Left lobe of liver (tissue), 2 donors: ENCODE results near the gene STT3A. TPM values are rescaled to one million over a fixed set of nuclear protein-coding genes. Genes with fewer than 3 reads are reported as not detected.

Source experiments
- ATAC-seq: fragments of 200-7000 bp; cut with Tn5 transposase; one replicate; pipeline ENCODE4 v1.9.1; 2020; ENCODE audit warnings: mild to moderate bottlenecking, moderate library complexity
- DNase-seq: peaks from one replicate; pipeline ENCODE4 v3.0.0-alpha.2; 2020; ENCODE audit warnings: low spot score
- total RNA-seq: library from RNA; stranded (reverse); gene quantifications from one replicate; pipeline ENCODE4 v1.2.1, GENCODE V29; 2021
- donor health status: DM: no; HTN: no; CAD: no; lungs with moderate emphysema.
- donor health status: DM: no; HTN: yes; CAD: no.

Gene STT3A
- total RNA-seq, 1 donor from 2014 or later: 92.2 TPM

GRCh38 chr11:125586623-125587022 lies 6.0 kb upstream of the STT3A start:
- no peak for DNase-seq
- ATAC-seq: no peak

GRCh38 chr11:125587480-125587879 lies 5.2 kb upstream of the STT3A start:
- ATAC-seq (no peak), DNase-seq (no peak)

GRCh38 chr11:125588505-125588904 lies 4.1 kb upstream of the STT3A start:
- ATAC-seq: no peak
- DNase-seq: no peak

- ATAC-seq: peak; percentile 49
- DNase-seq: no peak
Measured at GRCh38 chr11:125591649-125592304, 875 bp upstream of the STT3A start.

- ATAC-seq: peak; percentile 7
- peak; percentile 44 for DNase-seq
Measured at GRCh38 chr11:125593114-125593820, 615 bp downstream of the STT3A start.

- DNase-seq: no peak
- ATAC-seq: no peak
Measured at GRCh38 chr11:125594958-125595357, 2.3 kb downstream of the STT3A start.

- no peak for ATAC-seq
- DNase-seq: no peak
Measured at GRCh38 chr11:125600663-125601062, 8.0 kb downstream of the STT3A start.

- no peak for ATAC-seq
- DNase-seq: no peak
Measured at GRCh38 chr11:125603207-125603606, 10.6 kb downstream of the STT3A start.

- DNase-seq (no peak), ATAC-seq (no peak)
Measured at GRCh38 chr11:125605417-125605816, 12.8 kb downstream of the STT3A start.

GRCh38 chr11:125609545-125609944 lies 16.9 kb downstream of the STT3A start:
- DNase-seq (no peak), ATAC-seq (peak; percentile 57)

- DNase-seq (no peak), ATAC-seq (no peak)
Measured at GRCh38 chr11:125618383-125618782, 25.7 kb downstream of the STT3A start.

GRCh38 chr11:125621995-125622394 lies 29.3 kb downstream of the STT3A start:
- DNase-seq (no peak), ATAC-seq (no peak)

- ATAC-seq (no peak), DNase-seq (no peak)
Measured at GRCh38 chr11:125623064-125623463, 30.4 kb downstream of the STT3A start.

GRCh38 chr11:125624756-125625213 lies 32.1 kb downstream of the STT3A start, which contains the start of gene CHEK1:
Gene CHEK1, plus strand, starts transcription at chr11:125625163. Its CDS starts 1,606 bp downstream, at chr11:125626769.
- no peak for ATAC-seq
- no peak for DNase-seq

- DNase-seq (no peak), ATAC-seq (peak; percentile 66)
Measured at GRCh38 chr11:125625225-125625629, 32.6 kb downstream of the STT3A start.

GRCh38 chr11:125625630-125626287 lies 33.1 kb downstream of the STT3A start:
- ATAC-seq (peak; percentile 91), DNase-seq (peak; percentile 91)

GRCh38 chr11:125626288-125626950 lies 33.8 kb downstream of the STT3A start:
- no peak for DNase-seq
- ATAC-seq: peak; percentile 33

GRCh38 chr11:125627236-125627910 lies 34.7 kb downstream of the STT3A start:
- ATAC-seq (no peak), DNase-seq (no peak)

GRCh38 chr11:125637840-125638239 lies 45.2 kb downstream of the STT3A start:
- DNase-seq: no peak
- ATAC-seq: no peak

GRCh38 chr11:125638315-125638714 lies 45.7 kb downstream of the STT3A start:
- ATAC-seq (no peak), DNase-seq (no peak)

- DNase-seq (no peak), ATAC-seq (no peak)
Measured at GRCh38 chr11:125645871-125646270, 53.2 kb downstream of the STT3A start.
